Heart right ventricle (tissue), 16 donors: ENCODE data around the gene XIRP1. TPM values are rescaled to one million over a fixed set of nuclear protein-coding genes. Genes with fewer than 3 reads are reported as not detected.

ENCODE experiments used
- ATAC-seq, 8 donors: fragments of 200-7000 bp; cut with Tn5 transposase; one replicate each; pipeline ENCODE4 v1.9.1; 2020; ENCODE audit warnings: mild to moderate bottlenecking in 8 of 8, moderate library complexity in 8 of 8, moderate number of reproducible peaks in 1 of 8
- DNase-seq, 2 donors: peaks; one replicate each; pipeline ENCODE4 v3.0.0-alpha.2; 2020
- H3K27ac ChIP-seq, 10 donors: fragments of 200-600 bp; sonication (generic) in 2 of 10; one replicate each; pipeline versions ENCODE4 v1.5.0 to v1.8.0; 2020 to 2022; ENCODE audit warnings: mild to moderate bottlenecking in 3 of 10
- H3K27me3 ChIP-seq, 7 donors: fragments of 200-600 bp; one replicate each; pipeline ENCODE4 v1.8.0; 2021 to 2022; ENCODE audit warnings: mild to moderate bottlenecking in 2 of 7
- H3K36me3 ChIP-seq, 9 donors: fragments of 200-600 bp; sonication (generic) in 1 of 9; one replicate each; pipeline versions ENCODE4 v1.5.0 to v1.8.0; 2020 to 2022; ENCODE audit warnings: mild to moderate bottlenecking in 2 of 9
- H3K4me1 ChIP-seq, 9 donors: fragments of 200-600 bp; sonication (generic) in 1 of 9; one replicate each; pipeline versions ENCODE4 v1.5.0 to v1.8.0; 2020 to 2022; ENCODE audit warnings: mild to moderate bottlenecking in 4 of 9
- H3K4me3 ChIP-seq, 10 donors: fragments of 200-600 bp; sonication (generic) in 2 of 10; one replicate each; pipeline versions ENCODE4 v1.5.0 to v1.8.0; 2020 to 2022; ENCODE audit warnings: mild to moderate bottlenecking in 7 of 10, moderate library complexity in 2 of 10
- H3K9me3 ChIP-seq, 11 donors: fragments of 200-600 bp in 10 of 11; sonication (generic) in 2 of 11; one replicate each; pipeline versions ENCODE4 v1.5.0 to v1.8.0; 2013 to 2022; ENCODE audit warnings: mild to moderate bottlenecking in 2 of 11, control low read depth in 1 of 11, moderate library complexity in 1 of 11
- CTCF ChIP-seq, 9 donors: fragments of 200-600 bp; sonication (generic) in 2 of 9; IDR thresholded peaks; one replicate each; pipeline versions ENCODE4 v1.5.0 to v1.8.0; 2021 to 2022; ENCODE audit warnings: antibody characterized with exemption in 9 of 9, mild to moderate bottlenecking in 5 of 9, moderate library complexity in 1 of 9
- WGBS, 2 donors: extraction: QIAGEN DNeasy Blood & Tissue Kit; methylation state at CpG; one replicate each; pipeline ENCODE4 v1.1.7; 2013; ENCODE audit warnings: inconsistent platforms in 1 of 2; 5-methylcytosine and 5-hydroxymethylcytosine counted together
- intact Hi-C, 10 donors: fragments of 100-400 bp; cut with DNase I; formaldehyde crosslinking; loops; one replicate each; pipeline versions ENCODE4 v1.11.1 to v1.14.2; 2022
- polyA plus RNA-seq, 2 donors: library from polyadenylated mRNA; stranded (reverse); fragments of 200-250 nt; gene quantifications; one replicate each; pipeline ENCODE4 v1.2.3, GENCODE V29; 2013
- total RNA-seq, 10 donors: library from RNA; stranded (reverse); fragmentation: NEBNext Ultra II Directional in 3 of 10; extraction: Animal tissue kit (Norgen Biotek cat#: 25700) in 3 of 10; gene quantifications; one replicate each; pipeline versions ENCODE4 v1.2.1 to v1.2.4, GENCODE V29; 2021 to 2023
- donor health status: Arrhythmogenic right ventricular cardiomyopathy.
- donor health status: ischemic (EF 13 %, LVEDD 7.1; RV severe dilation, severe dysfunction).
- donor health status: healthy with polysubstance abuse.
- donor health status: DM: no; HTN: yes; CAD: no.
- donor health status: DM: no; HTN: no; CAD: no.
- donor health status: ischemic (EF 25% LVEDD 6.9; RV normal size, moderate dysfunction).
- donor health status: ischemic (EF 25% LVEDD 5.7; RV mildly dilated, moderate dysfunction).
- donor health status: healthy.
- donor health status: DM: yes; HTN: yes; CAD: no.
- donor health status: Ischemic cardiomyopathy.
- donor health status: ischemic (EF 35%, LVEDD 5.7; RV mildly dilated, moderate dysfunction).
- donor health status: nonischemic (EF 11% LVEDD 7.7; RV severe dilation, severe dysfunction).
- donor health status: DM: yes; HTN: yes; CAD: no.
- donor health status: PGD.
- donor health status: ischemic (EF 29% LVEDD 5.4; RV normal size, mild dysfunction).
- donor health status: nonischemic (EF 23%, LVEDD 6.1; RV moderate dilation, normal function).

Gene XIRP1
- total and polyA plus RNA-seq, 12 donors = 277 to 1,691 (median 575) TPM

DNA sequence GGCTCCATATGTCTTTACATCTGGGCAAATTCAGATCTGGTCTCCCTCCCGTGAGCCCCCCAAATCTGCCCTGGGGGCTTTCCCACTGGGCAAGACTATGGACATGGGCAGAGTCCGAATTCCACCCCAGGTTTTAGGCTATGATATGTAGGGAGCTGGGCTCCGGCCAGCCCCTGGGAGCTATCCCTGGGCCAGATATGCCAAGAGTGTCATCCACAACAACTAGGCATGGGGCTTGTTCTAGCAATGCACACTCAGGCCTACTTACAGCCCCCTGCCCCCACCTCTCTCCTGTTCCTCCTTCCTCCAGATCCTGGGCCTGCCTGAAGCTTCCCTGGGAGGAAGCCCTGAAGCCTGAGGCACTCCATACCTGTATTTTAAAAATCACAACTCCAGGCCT, 622 bp downstream of the XIRP1 start:
- H3K4me3 ChIP-seq = peak overlapping the region; percentile 39 to 68 (median 55)
- intact Hi-C loops = loop anchor here in 5 of 10 donors (2.0 to 5.0 kb wide), 4 partner anchors 64 to 97 kb away; no protein-coding TSS in a partner anchor
- no peaks in the 10 kb centered on the region for H3K9me3 ChIP-seq
- peak in 2 of 8 donors; percentile 22 to 25 for ATAC-seq
- peak overlapping the region; percentile 70 to 98 (median 90) for H3K27ac ChIP-seq
- peak in 1 of 2 donors; percentile 9 for DNase-seq
- TF ChIP-seq CTCF (IDR thresholded peaks at IDR 0.05) = no peak
- WGBS, 2 donors = 42 to 69% methylated on average over 3 of the region's 3 CpGs
- H3K4me1 ChIP-seq = peaks cover 5 to 50% (median 17%) of the 10 kb centered on the region in 9 donors
- H3K36me3 ChIP-seq = peaks cover 0 to 26% (median 0%) of the 10 kb centered on the region in 9 donors
- no peaks in the 10 kb centered on the region for H3K27me3 ChIP-seq

- DNase-seq (no peak), ATAC-seq (peak in 1 of 8 donors; percentile 26)
- Histone ChIP-seq H3K27me3 (no peaks in the 10 kb centered on the region), H3K36me3 (peaks cover 0 to 32% (median 0%) of the 10 kb centered on the region in 9 donors), H3K9me3 (no peaks in the 10 kb centered on the region), H3K4me1 (peaks cover 9 to 51% (median 20%) of the 10 kb centered on the region in 9 donors), H3K4me3 (peak overlapping the region; percentile 39 to 68 (median 55)), H3K27ac (peak overlapping the region; percentile 70 to 98 (median 90))
- peak in 1 of 9 donors; percentile 6 for TF ChIP-seq CTCF (IDR thresholded peaks at IDR 0.05)
- WGBS, 2 donors = 37 to 57% methylated on average over 1 of the region's 1 CpG
- intact Hi-C loops = loop anchor here in 5 of 10 donors (2.0 to 5.0 kb wide), 4 partner anchors 64 to 98 kb away; no protein-coding TSS in a partner anchor
Observed at GRCh38 chr3:39191111-39191510, 1.3 kb downstream of the XIRP1 start.

GRCh38 chr3:39190281-39191025, 1.9 kb downstream of the XIRP1 start:
- H3K4me3 ChIP-seq = peak overlapping the region; percentile 39 to 68 (median 55)
- no peaks in the 10 kb centered on the region for H3K27me3 ChIP-seq
- ATAC-seq (peak in 5 of 8 donors; percentile 24 to 53 (median 32)), DNase-seq (peak in 1 of 2 donors; percentile 26)
- H3K36me3 ChIP-seq = peaks cover 0 to 38% (median 0%) of the 10 kb centered on the region in 9 donors
- no peak for TF ChIP-seq CTCF (IDR thresholded peaks at IDR 0.05)
- 38 to 58% methylated on average over 7 of the region's 7 CpGs for WGBS, 2 donors
- intact Hi-C loops = loop anchor here in 6 of 10 donors (1.0 to 5.0 kb wide), 5 partner anchors 63 to 98 kb away; no protein-coding TSS in a partner anchor
- H3K4me1 ChIP-seq = peaks cover 10 to 57% (median 27%) of the 10 kb centered on the region in 9 donors
- H3K27ac ChIP-seq = peak overlapping the region; percentile 70 to 98 (median 90)
- no peaks in the 10 kb centered on the region for H3K9me3 ChIP-seq

DNA sequence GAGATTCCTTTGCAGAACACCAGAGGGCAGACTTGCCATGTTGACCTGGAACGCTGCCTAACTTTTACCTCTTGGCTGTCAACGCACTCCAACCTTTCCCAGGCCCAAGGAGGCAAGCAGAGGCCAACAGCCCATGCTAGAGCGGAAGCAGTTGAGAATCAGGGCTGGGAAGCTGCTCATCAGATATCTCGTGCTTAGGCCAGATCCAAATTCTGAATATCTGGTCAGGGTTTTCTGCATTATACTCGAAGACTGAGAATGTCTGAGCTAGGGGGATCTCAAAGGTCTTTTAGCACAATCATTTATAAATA, 2.5 kb downstream of the XIRP1 start:
- Histone ChIP-seq H3K4me3 (peak overlapping the region in 9 of 10 donors; percentile 1 to 68 (median 57)), H3K27me3 (no peaks in the 10 kb centered on the region), H3K36me3 (peaks cover 0 to 44% (median 0%) of the 10 kb centered on the region in 9 donors), H3K4me1 (peaks cover 10 to 59% (median 29%) of the 10 kb centered on the region in 9 donors), H3K9me3 (no peaks in the 10 kb centered on the region), H3K27ac (peak overlapping the region; percentile 70 to 98 (median 90))
- TF ChIP-seq CTCF (IDR thresholded peaks at IDR 0.05) = peak; percentile 8 to 87 (median 76)
- ATAC-seq = peak; percentile 3 to 52 (median 32)
- 20 to 24% methylated on average over 5 of the region's 5 CpGs for WGBS, 2 donors
- DNase-seq = peak; percentile 52 to 78
- intact Hi-C loops = loop anchor here (1.0 to 10.0 kb wide), 11 partner anchors 43 to 99 kb away; partner anchors contain the start of genes GORASP1 (in 2 of the 10) and TTC21A (in 2 of the 10)
